ENCODE data around the gene LRRC45. TPM values are rescaled to one million over a fixed set of nuclear protein-coding genes. Genes with fewer than 3 reads are reported as not detected.
A peak's percentile ranks its signal among the peaks of the same experiment; 100 is the strongest.

Gene LRRC45
- total RNA-seq, 2 donors from 2014 or later: 22.2 to 24.1 TPM

DNA sequence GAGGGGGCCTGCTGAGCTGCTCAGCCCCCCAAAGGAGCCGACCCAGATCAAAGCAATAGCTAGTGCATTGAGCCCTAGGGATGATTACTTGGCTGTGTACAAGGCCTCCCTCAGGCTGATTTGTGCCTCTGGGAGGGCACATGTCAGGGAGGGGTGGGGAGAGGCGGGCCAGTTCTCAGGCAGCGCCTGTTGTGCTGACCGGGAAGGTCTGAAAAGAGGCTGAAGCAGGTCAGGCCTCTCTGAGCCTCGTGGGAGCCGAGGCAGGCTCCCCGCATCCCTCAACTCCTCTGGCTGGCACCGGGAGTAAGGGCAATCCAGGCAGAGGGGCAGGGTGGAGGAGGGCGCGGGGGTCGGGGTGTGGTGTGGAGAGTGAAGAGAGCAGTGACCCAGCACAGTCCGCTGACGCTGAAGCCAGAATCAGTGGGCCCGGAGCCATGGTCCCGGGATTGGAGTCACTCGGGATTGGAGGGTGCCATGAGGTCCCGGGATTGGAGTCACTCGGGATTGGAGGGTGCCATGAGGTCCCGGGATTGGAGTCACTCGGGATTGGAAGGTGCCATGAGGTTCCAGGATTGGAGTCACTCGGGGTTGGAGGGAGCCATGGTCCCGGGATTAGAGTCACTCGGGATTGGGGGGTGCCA, 11.4 kb downstream of the LRRC45 start:
- DNase-seq (ENCODE audit: low spot score): no peak
- no peaks in the 10 kb centered on the region for H3K36me3 ChIP-seq
- H3K4me3 ChIP-seq: no peak overlapping the region
- intact Hi-C loops (cut with DNase I): loop anchor here (5.0 kb wide), 1 partner anchor 63 kb away; the partner anchor contains the start of gene FASN
- 82% methylated on average over 20 of the region's 23 CpGs for WGBS
- TF ChIP-seq POLR2AphosphoS5 (IDR thresholded peaks at IDR 0.05) (no peak), POLR2A (IDR thresholded peaks at IDR 0.05) (no peak), CTCF (IDR thresholded peaks at IDR 0.05) (no peak)
- no peaks in the 10 kb centered on the region for H3K9me3 ChIP-seq
- H3K27me3 ChIP-seq (replicated peaks; ENCODE audit: insufficient read depth): no peaks in the 10 kb centered on the region
- H3K27ac ChIP-seq: peak overlapping the region; percentile 10 to 96
- peaks cover 23% of the 10 kb centered on the region for H3K4me1 ChIP-seq (replicated peaks)

GRCh38 chr17:82035488-82035887, 12.4 kb downstream of the LRRC45 start:
- intact Hi-C loops (cut with DNase I): loop anchor here (5.0 kb wide), 1 partner anchor 62 kb away; the partner anchor contains the start of gene FASN
- H3K9me3 ChIP-seq: no peaks in the 10 kb centered on the region
- DNase-seq (ENCODE audit: low spot score): no peak
- TF ChIP-seq POLR2A (IDR thresholded peaks at IDR 0.05): no peak
- TF ChIP-seq POLR2AphosphoS5 (IDR thresholded peaks at IDR 0.05): no peak
- TF ChIP-seq CTCF (IDR thresholded peaks at IDR 0.05): no peak
- H3K4me1 ChIP-seq (replicated peaks): peaks cover 16% of the 10 kb centered on the region
- H3K27me3 ChIP-seq (replicated peaks; ENCODE audit: insufficient read depth): no peaks in the 10 kb centered on the region
- peak overlapping the region; percentile 96 to 99 for H3K27ac ChIP-seq
- 88% methylated on average over 8 of the region's 8 CpGs for WGBS
- H3K36me3 ChIP-seq: no peaks in the 10 kb centered on the region
- no peak overlapping the region for H3K4me3 ChIP-seq

DNA sequence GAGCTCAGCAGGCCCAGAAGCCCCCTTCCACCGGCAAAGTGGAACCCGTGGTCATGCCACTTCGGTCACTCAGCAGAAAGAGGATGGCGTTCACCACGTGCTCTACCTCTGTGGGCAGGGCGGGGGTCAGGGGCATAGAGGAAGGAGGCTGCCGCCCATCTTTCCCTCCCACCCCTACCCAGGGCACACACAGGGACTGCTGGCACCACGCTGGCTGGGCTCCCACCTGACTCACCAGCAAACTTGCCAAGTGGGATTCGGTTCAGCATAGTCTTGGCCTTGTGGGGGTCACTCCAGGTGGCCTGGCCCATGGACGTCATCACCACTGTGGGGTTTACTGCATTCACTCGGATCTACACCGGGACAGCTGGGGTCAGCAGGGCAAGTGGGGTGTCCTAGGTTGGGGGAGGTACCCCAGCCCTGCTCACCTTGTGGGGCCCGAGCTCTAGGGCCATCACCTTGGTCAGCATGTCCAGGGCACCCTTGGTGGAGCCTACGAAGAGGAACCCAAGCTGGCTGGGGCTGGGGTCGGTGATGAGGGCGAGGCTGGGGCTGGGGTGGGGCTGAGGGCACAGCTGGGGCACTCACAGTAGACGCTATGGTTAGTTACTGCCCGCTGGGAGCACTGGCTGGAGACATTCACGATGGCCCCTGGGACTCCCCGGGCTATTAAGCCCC, 13.0 kb downstream of the LRRC45 start:
- no peak for DNase-seq (ENCODE audit: low spot score)
- H3K9me3 ChIP-seq: no peaks in the 10 kb centered on the region
- 80% methylated on average over 19 of the region's 20 CpGs for WGBS
- no peaks in the 10 kb centered on the region for H3K36me3 ChIP-seq
- peak overlapping the region; percentile 72 to 81 for H3K4me3 ChIP-seq
- peak overlapping the region; percentile 96 to 99 for H3K27ac ChIP-seq
- peaks cover 16% of the 10 kb centered on the region for H3K4me1 ChIP-seq (replicated peaks)
- intact Hi-C loops (cut with DNase I): loop anchor here (5.0 kb wide), 1 partner anchor 61 kb away; the partner anchor contains the start of gene FASN
- no peak for TF ChIP-seq CTCF (IDR thresholded peaks at IDR 0.05)
- no peak for TF ChIP-seq POLR2A (IDR thresholded peaks at IDR 0.05)
- TF ChIP-seq POLR2AphosphoS5 (IDR thresholded peaks at IDR 0.05): no peak
- H3K27me3 ChIP-seq (replicated peaks; ENCODE audit: insufficient read depth): no peaks in the 10 kb centered on the region

DNA sequence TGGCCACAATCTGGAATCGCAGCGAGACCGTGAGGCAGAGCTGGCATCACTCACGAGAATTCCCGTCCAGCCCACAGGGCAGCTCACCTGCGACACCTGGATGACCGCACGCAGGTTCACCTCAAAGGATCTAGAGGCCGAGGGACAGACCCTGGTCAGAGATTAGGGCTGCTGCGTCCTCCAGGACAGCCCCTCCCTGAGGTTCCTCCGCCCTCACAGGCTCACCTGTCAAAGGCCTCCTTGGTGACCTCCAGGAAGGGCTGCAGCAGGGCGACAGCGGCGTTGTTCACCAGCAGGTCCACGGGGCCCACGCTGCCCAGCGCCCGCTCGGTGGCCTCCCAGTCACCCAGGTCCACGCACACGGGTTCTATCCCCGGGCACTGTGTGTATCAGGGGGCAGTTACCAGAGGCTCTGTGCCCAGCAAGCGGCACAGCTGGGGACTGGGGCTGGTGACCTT, 13.6 kb downstream of the LRRC45 start:
- intact Hi-C loops (cut with DNase I): loop anchor here (5.0 kb wide), 1 partner anchor 61 kb away; the partner anchor contains the start of gene FASN
- peak overlapping the region; percentile 96 to 99 for H3K27ac ChIP-seq
- peaks cover 16% of the 10 kb centered on the region for H3K4me1 ChIP-seq (replicated peaks)
- WGBS: 32% methylated on average over 23 of the region's 23 CpGs
- no peaks in the 10 kb centered on the region for H3K27me3 ChIP-seq (replicated peaks; ENCODE audit: insufficient read depth)
- DNase-seq (ENCODE audit: low spot score): no peak
- H3K4me3 ChIP-seq: peak overlapping the region; percentile 72 to 81
- no peaks in the 10 kb centered on the region for H3K9me3 ChIP-seq
- TF ChIP-seq CTCF (IDR thresholded peaks at IDR 0.05): no peak
- TF ChIP-seq POLR2A (IDR thresholded peaks at IDR 0.05): no peak
- TF ChIP-seq POLR2AphosphoS5 (IDR thresholded peaks at IDR 0.05): no peak
- H3K36me3 ChIP-seq: no peaks in the 10 kb centered on the region

Measured in prostate gland (tissue), 2 donors.